ENCODE data around the gene ITGA3.

Gene ITGA3

GRCh38 chr17:50055426-50056216 is at the start of gene ITGA3:
Gene ITGA3 (plus strand): TSS chr17:50056110. CDS start chr17:50056440, 330 bp downstream.
- peak; percentile 41 to 92 (median 80) for DNase-seq
- intact Hi-C loops (cut with DNase I) = no loop called here

GRCh38 chr17:50009282-50009681 is 46.6 kb upstream of the ITGA3 start:
- intact Hi-C loops (cut with DNase I) = no loop called here
- DNase-seq = no peak

- intact Hi-C loops (cut with DNase I) = no loop called here
- peak in 1 of 42 donors; percentile 5 for DNase-seq
Measured at GRCh38 chr17:50013079-50013478, 42.8 kb upstream of the ITGA3 start.

- intact Hi-C loops (cut with DNase I) = no loop called here
Measured at GRCh38 chr17:50014471-50015088, 41.3 kb upstream of the ITGA3 start.

GRCh38 chr17:50015146-50015545 is 40.8 kb upstream of the ITGA3 start:
- intact Hi-C loops (cut with DNase I) = no loop called here
- peak in 1 of 42 donors; percentile 4 for DNase-seq

More at GRCh38 chr17:50014471-50015088, 41.3 kb upstream of the ITGA3 start:
- DNase-seq = no peak

- DNase-seq = no peak
- intact Hi-C loops (cut with DNase I) = no loop called here
Measured at GRCh38 chr17:50018909-50019308, 37.0 kb upstream of the ITGA3 start.

- peak in 2 of 42 donors; percentile 24 to 26 for DNase-seq
- intact Hi-C loops (cut with DNase I) = no loop called here
Measured at GRCh38 chr17:50020841-50021599, 34.9 kb upstream of the ITGA3 start.

GRCh38 chr17:50021681-50022370 is 34.1 kb upstream of the ITGA3 start:
- intact Hi-C loops (cut with DNase I) = no loop called here
- DNase-seq = peak in 2 of 42 donors; percentile 7 to 12

GRCh38 chr17:50022463-50023130 is 33.3 kb upstream of the ITGA3 start:
- DNase-seq = peak in 2 of 42 donors; percentile 9 to 10
- intact Hi-C loops (cut with DNase I) = no loop called here

GRCh38 chr17:50023520-50023919 is 32.4 kb upstream of the ITGA3 start:
- DNase-seq = no peak
- intact Hi-C loops (cut with DNase I) = no loop called here

GRCh38 chr17:50024808-50025207 is 31.1 kb upstream of the ITGA3 start:
- no peak for DNase-seq
- intact Hi-C loops (cut with DNase I) = loop anchor here (5.0 kb wide), 1 partner anchor 62 kb away; no protein-coding TSS in a partner anchor

GRCh38 chr17:50026046-50026675 is 29.7 kb upstream of the ITGA3 start:
- intact Hi-C loops (cut with DNase I) = loop anchor here (5.0 kb wide), 1 partner anchor 61 kb away; no protein-coding TSS in a partner anchor

GRCh38 chr17:50026837-50027171 is 29.1 kb upstream of the ITGA3 start:
- intact Hi-C loops (cut with DNase I) = loop anchor here (5.0 kb wide), 1 partner anchor 60 kb away; no protein-coding TSS in a partner anchor
- peak; percentile 44 to 93 (median 86) for DNase-seq

More at GRCh38 chr17:50026046-50026675, 29.7 kb upstream of the ITGA3 start:
- peak in 2 of 42 donors; percentile 16 to 26 for DNase-seq

GRCh38 chr17:50027172-50027880 is 28.6 kb upstream of the ITGA3 start:
- peak in 4 of 42 donors; percentile 8 to 45 (median 30) for DNase-seq
- intact Hi-C loops (cut with DNase I) = loop anchor here (5.0 kb wide), 1 partner anchor 60 kb away; no protein-coding TSS in a partner anchor

- intact Hi-C loops (cut with DNase I) = loop anchor here (5.0 kb wide), 1 partner anchor 59 kb away; no protein-coding TSS in a partner anchor
- peak in 2 of 42 donors; percentile 31 for DNase-seq
Measured at GRCh38 chr17:50027881-50028735, 27.8 kb upstream of the ITGA3 start.

GRCh38 chr17:50028736-50029120 is 27.2 kb upstream of the ITGA3 start:
- intact Hi-C loops (cut with DNase I) = loop anchor here (5.0 kb wide), 1 partner anchor 59 kb away; no protein-coding TSS in a partner anchor

More at GRCh38 chr17:50028736-50029120, 27.2 kb upstream of the ITGA3 start:
- DNase-seq = no peak
